ENCODE results near the gene ADAM12. TPM values are rescaled to one million over a fixed set of nuclear protein-coding genes. Genes with fewer than 3 reads are reported as not detected.

ADAM12 gene
- total RNA-seq, 2 experiments from 2014 or later = 0.36 to 0.97 TPM

DNA sequence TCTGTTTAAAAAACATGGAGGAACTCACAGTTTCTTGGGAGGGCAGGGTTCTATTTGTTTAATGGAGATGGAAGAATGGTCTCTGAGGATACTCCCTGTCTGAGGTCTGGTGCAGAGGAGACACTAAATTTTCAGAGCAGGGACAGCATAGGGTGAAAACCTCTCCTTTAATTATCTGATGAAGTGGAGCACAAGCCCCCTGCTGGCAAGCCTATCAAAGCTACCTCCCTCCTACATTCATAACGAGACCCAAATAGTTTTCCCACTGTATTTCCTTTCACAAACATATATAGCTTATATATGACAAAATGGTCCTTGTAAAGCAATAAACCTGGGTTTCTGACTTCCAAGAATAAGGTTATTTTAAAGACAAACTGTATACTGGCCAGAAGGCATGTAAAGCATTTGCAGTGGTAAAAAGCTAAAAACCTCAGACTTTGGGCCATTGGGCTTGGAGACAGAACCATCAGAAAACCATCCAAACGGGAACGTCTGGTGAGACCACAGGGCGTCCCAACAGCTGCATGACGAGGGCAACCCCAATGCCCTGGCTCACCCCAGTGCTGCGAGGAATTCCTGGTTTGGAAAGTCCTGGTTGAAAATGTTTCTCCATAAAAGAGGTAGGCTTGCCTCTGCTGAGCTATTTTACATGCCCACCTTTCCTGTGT, 290.6 kb downstream of the ADAM12 start:
- H3K27ac Mint-ChIP-seq = no peak overlapping the region
- DNase-seq = no peak
- no peaks in the 10 kb centered on the region for H3K4me1 Mint-ChIP-seq (ENCODE audit: low read depth)
- no peaks in the 10 kb centered on the region for H3K9me3 Mint-ChIP-seq
- H3K27me3 Mint-ChIP-seq = no peaks in the 10 kb centered on the region
- CTCF ChIA-PET = interaction anchor here (0.8 kb wide), 1 partner anchor 116 kb away, joined by 3 read pairs; no protein-coding TSS in a partner anchor
- no peaks in the 10 kb centered on the region for H3K36me3 Mint-ChIP-seq
- intact Hi-C loops (cut with micrococcal nuclease) = no loop called here
- H3K4me3 Mint-ChIP-seq = no peak overlapping the region
- POLR2A ChIA-PET = no interaction called here

GRCh38 chr10:126094537-126094936, 293.7 kb downstream of the ADAM12 start:
- intact Hi-C loops (cut with micrococcal nuclease) = no loop called here
- Mint-ChIP-seq H3K36me3 (no peaks in the 10 kb centered on the region), H3K4me3 (no peak overlapping the region), H3K9me3 (no peaks in the 10 kb centered on the region), H3K27ac (no peak overlapping the region), H3K4me1 (ENCODE audit: low read depth) (no peaks in the 10 kb centered on the region), H3K27me3 (no peaks in the 10 kb centered on the region)
- ChIA-PET POLR2A (no interaction called here), CTCF (no interaction called here)
- DNase-seq = no peak

- H3K27ac Mint-ChIP-seq = no peak overlapping the region
- ChIA-PET POLR2A (no interaction called here), CTCF (no interaction called here)
- no peak overlapping the region for H3K4me3 Mint-ChIP-seq
- no peaks in the 10 kb centered on the region for H3K9me3 Mint-ChIP-seq
- intact Hi-C loops (cut with micrococcal nuclease) = no loop called here
- DNase-seq = no peak
- H3K4me1 Mint-ChIP-seq (ENCODE audit: low read depth) = no peaks in the 10 kb centered on the region
- H3K27me3 Mint-ChIP-seq = no peaks in the 10 kb centered on the region
- no peaks in the 10 kb centered on the region for H3K36me3 Mint-ChIP-seq
These were observed 295.7 kb downstream of the ADAM12 start for GRCh38 chr10:126092366-126093215.

DNA sequence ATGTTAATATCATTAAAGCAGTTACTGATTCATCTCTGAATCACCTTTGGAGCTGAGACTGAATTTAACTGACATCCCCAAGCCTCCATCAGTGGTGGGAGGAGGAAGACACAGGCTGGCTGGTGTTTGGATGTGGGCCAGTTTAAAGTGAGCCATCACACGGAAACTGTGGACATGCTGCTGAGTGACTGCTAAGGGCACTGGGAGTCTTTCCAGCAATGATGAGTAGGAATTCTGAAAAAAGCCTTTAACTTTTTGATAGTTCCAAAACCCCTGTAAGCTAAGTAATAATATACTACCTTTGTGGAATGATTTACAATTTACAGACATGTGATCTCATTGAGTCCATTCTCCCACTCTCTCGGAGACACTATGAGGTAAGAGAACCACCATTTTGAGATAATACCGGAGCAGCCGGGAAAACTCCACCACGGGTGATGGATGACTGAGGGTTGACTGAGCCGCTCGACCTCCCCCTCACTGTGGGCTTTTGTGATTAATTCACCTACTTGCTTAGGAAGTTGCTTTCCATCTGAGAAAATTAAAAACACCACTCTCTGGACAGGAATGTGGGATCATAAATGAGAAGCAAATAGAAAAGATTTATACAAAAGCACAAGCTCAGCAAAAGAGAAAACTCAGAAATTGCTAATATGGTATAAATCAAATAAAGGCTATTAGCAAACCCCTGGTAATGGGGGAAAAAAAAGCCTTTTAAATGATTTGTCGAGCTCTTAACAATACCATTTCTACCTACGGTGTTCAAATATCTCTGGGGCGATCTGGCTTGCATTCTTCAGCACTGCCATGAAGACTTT, 297.2 kb downstream of the ADAM12 start:
- ChIA-PET POLR2A (no interaction called here), CTCF (no interaction called here)
- intact Hi-C loops (cut with micrococcal nuclease) = no loop called here
- Mint-ChIP-seq H3K4me1 (ENCODE audit: low read depth) (no peaks in the 10 kb centered on the region), H3K4me3 (no peak overlapping the region), H3K27ac (no peak overlapping the region), H3K36me3 (no peaks in the 10 kb centered on the region), H3K9me3 (no peaks in the 10 kb centered on the region), H3K27me3 (no peaks in the 10 kb centered on the region)
- no peak for DNase-seq

GRCh38 chr10:126090443-126090842, 297.8 kb downstream of the ADAM12 start:
- ChIA-PET POLR2A (no interaction called here), CTCF (no interaction called here)
- Mint-ChIP-seq H3K4me1 (ENCODE audit: low read depth) (no peaks in the 10 kb centered on the region), H3K36me3 (no peaks in the 10 kb centered on the region), H3K9me3 (no peaks in the 10 kb centered on the region), H3K27ac (no peak overlapping the region), H3K4me3 (no peak overlapping the region), H3K27me3 (no peaks in the 10 kb centered on the region)
- DNase-seq = no peak
- intact Hi-C loops (cut with micrococcal nuclease) = no loop called here

DNA sequence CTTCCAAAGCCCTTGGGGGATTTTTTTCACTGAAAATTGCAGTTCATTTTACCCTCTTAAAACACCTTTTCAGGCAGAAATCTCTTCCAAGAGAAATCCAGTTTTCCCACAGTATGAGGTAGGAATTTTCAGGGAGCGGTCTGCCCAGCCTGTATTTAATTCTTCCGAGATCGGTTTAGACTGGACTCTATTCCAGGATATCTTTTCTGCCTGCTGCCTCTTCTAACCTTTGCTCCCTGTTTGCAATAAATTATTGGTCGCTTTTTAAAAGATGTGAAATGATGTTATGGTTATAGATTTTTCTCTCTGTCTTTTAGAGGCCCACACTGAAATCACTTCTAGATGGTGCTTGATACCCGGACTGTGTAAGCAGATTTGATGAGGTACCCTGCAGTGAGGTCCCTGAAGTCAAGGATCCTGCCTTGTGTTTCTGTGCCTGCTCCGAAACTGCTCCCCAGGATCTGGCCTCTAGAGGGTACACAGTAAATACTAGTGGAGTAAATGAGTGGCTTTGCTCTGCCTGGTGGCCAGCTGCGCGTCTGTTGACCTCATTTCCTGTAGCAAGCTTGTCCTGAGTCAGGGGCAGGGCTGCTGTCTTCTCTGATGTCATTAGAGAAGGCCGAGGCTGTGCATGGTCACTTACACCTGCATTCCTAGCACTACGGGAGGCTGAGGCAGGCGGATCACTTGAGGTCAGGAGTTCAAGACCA, 300.3 kb downstream of the ADAM12 start:
- ChIA-PET POLR2A (no interaction called here), CTCF (no interaction called here)
- Mint-ChIP-seq H3K4me1 (ENCODE audit: low read depth) (no peaks in the 10 kb centered on the region), H3K27me3 (no peaks in the 10 kb centered on the region), H3K9me3 (no peaks in the 10 kb centered on the region), H3K4me3 (no peak overlapping the region), H3K36me3 (no peaks in the 10 kb centered on the region), H3K27ac (no peak overlapping the region)
- intact Hi-C loops (cut with micrococcal nuclease) = no loop called here
- DNase-seq = no peak

DNA sequence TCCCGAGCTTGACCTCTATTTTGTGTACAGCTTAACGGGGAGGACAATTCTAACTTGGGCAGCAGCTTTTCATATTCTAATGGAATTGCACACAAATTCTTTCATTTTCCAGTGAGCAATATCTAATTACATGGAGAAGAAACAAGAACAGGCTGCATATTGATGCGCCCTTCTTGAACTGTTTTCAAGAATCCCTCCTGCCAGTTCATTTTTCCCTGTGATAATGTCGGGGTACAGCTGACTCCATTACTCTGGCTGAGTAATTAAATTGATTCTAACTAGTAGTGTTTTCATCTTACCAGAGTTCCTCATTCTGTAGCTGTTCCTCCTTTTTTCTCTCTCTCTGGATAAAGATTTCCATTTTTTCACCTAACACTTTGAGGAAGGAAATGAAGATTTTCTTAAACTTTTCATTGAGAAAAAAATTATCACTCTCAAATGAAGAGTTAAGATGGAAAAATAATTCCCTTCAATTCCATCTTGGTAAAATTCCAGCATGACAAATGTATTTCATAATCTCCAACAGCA, 301.1 kb downstream of the ADAM12 start:
- H3K4me3 Mint-ChIP-seq = no peak overlapping the region
- no peaks in the 10 kb centered on the region for H3K4me1 Mint-ChIP-seq (ENCODE audit: low read depth)
- no peaks in the 10 kb centered on the region for H3K9me3 Mint-ChIP-seq
- CTCF ChIA-PET = no interaction called here
- intact Hi-C loops (cut with micrococcal nuclease) = no loop called here
- no peak overlapping the region for H3K27ac Mint-ChIP-seq
- POLR2A ChIA-PET = no interaction called here
- no peak for DNase-seq
- no peaks in the 10 kb centered on the region for H3K27me3 Mint-ChIP-seq
- H3K36me3 Mint-ChIP-seq = no peaks in the 10 kb centered on the region

DNA sequence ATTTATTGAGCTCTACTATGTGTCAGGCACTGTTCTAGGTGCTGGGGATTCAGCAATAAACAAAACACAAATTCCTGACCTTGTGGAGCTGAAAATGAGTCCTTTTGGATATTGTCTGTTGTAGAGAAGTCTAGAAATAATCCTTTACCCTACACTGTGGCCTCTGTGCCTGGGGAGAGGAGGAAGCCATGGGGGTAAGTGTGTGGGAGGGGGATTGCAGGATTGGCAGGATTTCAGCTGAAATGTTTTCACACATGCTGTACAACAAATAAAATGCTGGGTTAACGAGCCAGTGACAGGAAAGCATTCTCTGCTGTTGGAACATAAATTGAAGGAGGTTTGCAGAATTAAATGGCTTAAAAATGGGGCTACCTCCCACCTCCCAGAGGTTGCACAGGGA, 302.5 kb downstream of the ADAM12 start:
- intact Hi-C loops (cut with micrococcal nuclease) = no loop called here
- Mint-ChIP-seq H3K4me1 (ENCODE audit: low read depth) (no peaks in the 10 kb centered on the region), H3K27me3 (no peaks in the 10 kb centered on the region), H3K9me3 (no peaks in the 10 kb centered on the region), H3K27ac (no peak overlapping the region), H3K4me3 (no peak overlapping the region), H3K36me3 (no peaks in the 10 kb centered on the region)
- CTCF ChIA-PET = no interaction called here
- POLR2A ChIA-PET = no interaction called here
- no peak for DNase-seq

- no peaks in the 10 kb centered on the region for H3K9me3 Mint-ChIP-seq
- H3K4me3 Mint-ChIP-seq = no peak overlapping the region
- POLR2A ChIA-PET = no interaction called here
- H3K4me1 Mint-ChIP-seq (ENCODE audit: low read depth) = no peaks in the 10 kb centered on the region
- intact Hi-C loops (cut with micrococcal nuclease) = no loop called here
- H3K36me3 Mint-ChIP-seq = no peaks in the 10 kb centered on the region
- CTCF ChIA-PET = no interaction called here
- DNase-seq = no peak
- H3K27ac Mint-ChIP-seq = no peak overlapping the region
- peaks cover 2% of the 10 kb centered on the region for H3K27me3 Mint-ChIP-seq
These were observed 303.9 kb downstream of the ADAM12 start for GRCh38 chr10:126084369-126084768.

GRCh38 chr10:126083009-126083408, 305.3 kb downstream of the ADAM12 start:
- DNase-seq = no peak
- H3K4me1 Mint-ChIP-seq (ENCODE audit: low read depth) = no peaks in the 10 kb centered on the region
- ChIA-PET POLR2A (no interaction called here), CTCF (no interaction called here)
- H3K27ac Mint-ChIP-seq = no peak overlapping the region
- H3K9me3 Mint-ChIP-seq = no peaks in the 10 kb centered on the region
- H3K4me3 Mint-ChIP-seq = no peak overlapping the region
- H3K36me3 Mint-ChIP-seq = no peaks in the 10 kb centered on the region
- intact Hi-C loops (cut with micrococcal nuclease) = no loop called here
- peaks cover 2% of the 10 kb centered on the region for H3K27me3 Mint-ChIP-seq

DNA sequence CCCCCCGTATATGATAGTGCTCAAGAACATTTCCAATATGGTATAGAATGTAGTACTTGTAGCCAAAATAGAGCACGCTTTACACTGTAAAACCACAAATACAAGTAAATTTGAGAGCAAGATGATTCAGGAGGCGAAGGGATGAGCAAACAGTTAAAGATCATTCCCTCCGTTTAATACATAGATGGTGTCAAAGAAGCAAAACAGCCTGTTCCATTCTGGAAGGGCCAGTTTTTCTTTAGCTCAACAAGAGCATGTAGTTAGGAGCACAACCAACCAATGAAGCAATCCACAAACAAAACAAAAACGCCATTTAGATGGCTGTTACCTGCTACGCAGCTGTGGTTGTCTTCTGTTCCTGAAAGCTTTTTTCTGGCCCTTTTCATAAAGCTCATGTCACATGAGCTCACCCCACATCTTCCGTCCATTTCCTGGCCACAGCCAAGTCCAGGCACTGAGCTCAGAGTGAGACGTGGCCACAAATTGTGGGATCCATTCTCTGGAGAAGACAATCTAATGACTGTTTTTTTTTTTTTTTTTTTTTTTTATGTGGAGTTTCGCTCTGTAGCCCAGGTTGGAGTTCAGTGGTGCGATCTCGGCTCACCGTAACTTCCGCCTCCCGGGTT, 306.3 kb downstream of the ADAM12 start:
- Mint-ChIP-seq H3K36me3 (no peaks in the 10 kb centered on the region), H3K27ac (no peak overlapping the region), H3K4me3 (no peak overlapping the region), H3K27me3 (peaks cover 2% of the 10 kb centered on the region), H3K4me1 (ENCODE audit: low read depth) (no peaks in the 10 kb centered on the region), H3K9me3 (peaks cover 1% of the 10 kb centered on the region)
- intact Hi-C loops (cut with micrococcal nuclease) = no loop called here
- ChIA-PET CTCF (no interaction called here), POLR2A (no interaction called here)
- no peak for DNase-seq
